Thyroid gland (tissue), 4 donors: ENCODE measurements around the gene MDGA2. TPM values are rescaled to one million over a fixed set of nuclear protein-coding genes. Genes with fewer than 3 reads are reported as not detected.

Experiments used
- DNase-seq, 2 donors: peaks; one replicate each; pipeline ENCODE4 v3.0.0-alpha.2; 2019
- H3K27ac ChIP-seq, 3 donors: fragments of 200-600 bp; sonication (generic); 1 replicate in 2 of 3; 2 replicates in 1 of 3; pipeline ENCODE4 v1.5.1; 2016 to 2019; ENCODE audit warnings: mild to moderate bottlenecking in 1 of 3, moderate library complexity in 1 of 3
- H3K27me3 ChIP-seq: fragments of 200-600 bp; sonication (generic); one replicate; pipeline ENCODE4 v1.5.1; 2019
- H3K36me3 ChIP-seq, 2 donors: fragments of 200-600 bp; sonication (generic); one replicate each; pipeline ENCODE4 v1.5.1; 2016 to 2019
- H3K4me1 ChIP-seq, 2 donors: fragments of 200-600 bp; sonication (generic); one replicate each; pipeline ENCODE4 v1.5.1; 2017 to 2019
- H3K4me3 ChIP-seq, 3 donors: fragments of 200-600 bp; sonication (generic); replicated peaks in 1 of 3; 1 replicate in 2 of 3; 2 replicates in 1 of 3; pipeline ENCODE4 v1.5.1; 2016; ENCODE audit warnings: mild to moderate bottlenecking in 1 of 3
- H3K9me3 ChIP-seq: fragments of 200-600 bp; sonication (generic); one replicate; pipeline ENCODE4 v1.5.1; 2017
- CTCF ChIP-seq, 6 experiments: fragments of 200-600 bp in 3 of 6; fragments of 450-650 bp in 3 of 6; sonication (generic) in 3 of 6; IDR thresholded peaks; one replicate each; pipeline ENCODE4 v1.5.1; 2016 to 2019; ENCODE audit warnings: antibody characterized with exemption in 6 of 6, mild to moderate bottlenecking in 2 of 6, inconsistent platforms in 1 of 6, moderate library complexity in 1 of 6
- POLR2A ChIP-seq, 2 donors: fragments of 450-650 bp; IDR thresholded peaks; one replicate each; pipeline ENCODE4 v1.6.1; 2017; ENCODE audit warnings: antibody characterized with exemption in 2 of 2, mild to moderate bottlenecking in 2 of 2, moderate library complexity in 1 of 2
- WGBS, 2 donors: methylation state at CpG; one replicate each; pipeline ENCODE4 v1.1.5; 2017; 5-methylcytosine and 5-hydroxymethylcytosine counted together
- intact Hi-C: fragments of 100-400 bp; cut with DNase I; formaldehyde crosslinking; loops from one replicate; pipeline ENCODE4 v1.15.1; 2023
- total RNA-seq, 4 donors: library from RNA; depleted of rRNA; stranded (reverse); fragments of >200 nt; gene quantifications; one replicate each; pipeline ENCODE4 v1.2.3, GENCODE V29; 2016

The MDGA2 gene
- total RNA-seq, 4 donors from 2014 or later = not detected

DNA sequence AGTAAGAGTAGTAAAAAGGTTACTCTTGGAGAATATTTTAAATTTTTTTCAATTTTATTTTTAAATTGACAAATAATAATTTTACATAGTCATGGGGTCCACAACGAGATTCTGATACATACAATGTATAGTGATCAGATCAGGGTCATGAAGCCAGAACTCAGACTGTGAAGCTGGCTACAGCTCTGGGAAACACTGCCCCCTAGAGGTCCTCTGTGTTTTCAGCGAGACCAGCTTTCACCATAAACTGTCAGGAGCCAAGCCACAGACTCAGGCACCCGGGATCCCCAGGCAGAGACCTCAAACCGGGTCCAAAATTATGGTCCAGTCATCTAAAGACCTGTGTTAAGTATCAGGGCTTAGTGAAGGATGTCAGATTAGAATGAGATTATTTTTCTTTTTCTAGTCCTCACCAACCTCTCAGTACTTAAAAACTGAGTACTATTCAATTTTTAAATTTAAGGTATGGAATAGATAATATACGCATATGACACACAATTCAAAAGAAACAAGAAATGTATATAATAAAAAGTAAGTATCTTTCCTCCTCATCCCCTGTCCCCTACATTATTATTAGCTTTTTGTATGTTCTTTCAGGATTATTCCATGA is 397.1 kb downstream of the MDGA2 start:
- 31 to 35% methylated on average over 5 of the region's 5 CpGs for WGBS, 2 donors
- Histone ChIP-seq H3K4me3 (no peak overlapping the region), H3K27me3 (no peaks in the 10 kb centered on the region), H3K4me1 (no peaks in the 10 kb centered on the region), H3K36me3 (no peaks in the 10 kb centered on the region), H3K27ac (no peak overlapping the region), H3K9me3 (no peaks in the 10 kb centered on the region)
- intact Hi-C loops = no loop called here
- TF ChIP-seq CTCF (IDR thresholded peaks at IDR 0.05) (peak in 3 of 6 experiments; percentile 15 to 59 (median 29)), POLR2A (IDR thresholded peaks at IDR 0.05) (no peak)
- peak; percentile 21 to 29 for DNase-seq

DNA sequence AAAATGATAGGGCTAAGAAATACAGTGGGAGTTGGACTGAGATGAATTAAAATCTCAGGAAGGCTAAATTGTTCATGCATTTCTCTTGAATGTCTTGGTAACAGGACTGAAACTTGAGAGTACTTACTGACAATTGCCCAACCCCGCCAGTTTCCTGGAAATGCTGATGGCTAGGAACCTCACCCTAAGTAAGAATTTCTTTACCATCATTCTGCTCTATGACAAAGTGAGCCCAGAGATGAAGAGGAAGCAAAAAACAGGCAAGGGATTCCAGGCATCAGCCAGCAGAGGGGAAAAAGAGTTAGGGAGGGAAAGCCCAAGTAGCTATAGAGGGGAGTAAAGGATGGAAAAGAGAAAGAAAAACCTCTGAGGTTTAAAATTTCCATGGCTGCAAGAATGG is 397.7 kb downstream of the MDGA2 start:
- intact Hi-C loops = no loop called here
- Histone ChIP-seq H3K4me1 (no peaks in the 10 kb centered on the region), H3K9me3 (no peaks in the 10 kb centered on the region), H3K27me3 (no peaks in the 10 kb centered on the region), H3K27ac (no peak overlapping the region), H3K36me3 (no peaks in the 10 kb centered on the region), H3K4me3 (no peak overlapping the region)
- TF ChIP-seq CTCF (IDR thresholded peaks at IDR 0.05) (no peak), POLR2A (IDR thresholded peaks at IDR 0.05) (no peak)
- DNase-seq = no peak
- 48 to 88% methylated on average over 1 of the region's 1 CpG for WGBS, 2 donors

GRCh38 chr14:47276931-47277330 is 398.5 kb downstream of the MDGA2 start:
- no peaks in the 10 kb centered on the region for H3K4me1 ChIP-seq
- no peaks in the 10 kb centered on the region for H3K27me3 ChIP-seq
- no peaks in the 10 kb centered on the region for H3K9me3 ChIP-seq
- no peak for DNase-seq
- TF ChIP-seq CTCF (IDR thresholded peaks at IDR 0.05) (no peak), POLR2A (IDR thresholded peaks at IDR 0.05) (no peak)
- intact Hi-C loops = no loop called here
- 61 to 62% methylated on average over 3 of the region's 3 CpGs for WGBS, 2 donors
- H3K36me3 ChIP-seq = no peaks in the 10 kb centered on the region
- no peak overlapping the region for H3K27ac ChIP-seq
- no peak overlapping the region for H3K4me3 ChIP-seq

- WGBS, 2 donors = 69 to 78% methylated on average over 5 of the region's 5 CpGs
- intact Hi-C loops = no loop called here
Measured at GRCh38 chr14:47273939-47274338, 401.5 kb downstream of the MDGA2 start.

More at GRCh38 chr14:47273939-47274338, 401.5 kb downstream of the MDGA2 start:
- Histone ChIP-seq H3K4me1 (no peaks in the 10 kb centered on the region), H3K27ac (no peak overlapping the region), H3K4me3 (no peak overlapping the region), H3K9me3 (no peaks in the 10 kb centered on the region), H3K27me3 (no peaks in the 10 kb centered on the region), H3K36me3 (no peaks in the 10 kb centered on the region)
- TF ChIP-seq POLR2A (IDR thresholded peaks at IDR 0.05) = no peak
- no peak for TF ChIP-seq CTCF (IDR thresholded peaks at IDR 0.05)
- no peak for DNase-seq
